Measurements from ENCODE around the gene PEMT.

GRCh38 chr17:17527956-17528500, 63.5 kb downstream of the PEMT start:
- TF ChIP-seq CTCF (conservative IDR thresholded peaks at IDR 0.05; ENCODE audit: low read depth, low read length) (no peak), POLR2A (IDR thresholded peaks at IDR 0.05; ENCODE audit: low read depth, low read length) (no peak), NFE2L2 (IDR thresholded peaks at IDR 0.05; ENCODE audit: low read depth, low read length) (no peak), USF2 (IDR thresholded peaks at IDR 0.05; ENCODE audit: low read depth, low read length) (no peak), RFX5 (IDR thresholded peaks at IDR 0.05; ENCODE audit: low read depth, low read length) (no peak), RAD21 (IDR thresholded peaks at IDR 0.05; ENCODE audit: low read length) (no peak), MAZ (IDR thresholded peaks at IDR 0.05; ENCODE audit: borderline replicate concordance, low read depth, low read length) (no peak), RCOR1 (IDR thresholded peaks at IDR 0.05; ENCODE audit: insufficient replicate concordance, low read length) (no peak), CEBPB (IDR thresholded peaks at IDR 0.05; ENCODE audit: low read depth, low read length) (no peak), SMC3 (IDR thresholded peaks at IDR 0.05; ENCODE audit: low read depth, low read length) (no peak), FOS (IDR thresholded peaks at IDR 0.05; ENCODE audit: low read depth, low read length) (no peak), MXI1 (IDR thresholded peaks at IDR 0.05; ENCODE audit: borderline replicate concordance, low read depth, low read length) (no peak), ELK1 (IDR thresholded peaks at IDR 0.05; ENCODE audit: borderline replicate concordance, low read depth, low read length) (no peak)

All from IMR-90 (cell line).